HCT116 (cell line): ENCODE measurements around the gene PCNP. TPM values are rescaled to one million over a fixed set of nuclear protein-coding genes. Genes with fewer than 3 reads are reported as not detected.

ENCODE experiments used
- ATAC-seq: fragments of 200-7000 bp; cut with Tn5 transposase; 2 replicates; pipeline ENCODE4 v1.9.1; 2020; ENCODE audit warnings: mild to moderate bottlenecking, moderate library complexity
- BruUV-seq: library from RNA; stranded (reverse); fragments of 400-500 nt; replicated peaks from 2 replicates; lab custom pipeline; 2021; lab: Mats Ljungman, UMichigan
- CTCF ChIA-PET: fragments of 300-600 bp; sonication (Branson Sonifier 250); formaldehyde crosslinking; loops from one replicate; lab custom pipeline; 2021; ENCODE audit warnings: antibody characterized with exemption; lab: Charles Lee
- POLR2A ChIA-PET: fragments of 300-600, 350-600 bp; sonication (Branson Sonifier 250); formaldehyde crosslinking; loops from one replicate; lab custom pipeline; 2021; ENCODE audit warnings: antibody characterized with exemption; lab: Charles Lee
- RAD21 ChIA-PET, 2 experiments: fragments of 300-600 bp; sonication (Branson Sonifier 250); formaldehyde crosslinking; loops; one replicate each; lab custom pipeline; 2023; ENCODE audit warnings: low total read pairs in 2 of 2; ENCODE audit not compliant: uncharacterized antibody in 2 of 2, unreplicated experiment in 2 of 2, low non-redundant PET in 1 of 2; lab: Charles Lee
- DNase-seq: peaks from one replicate; pipeline ENCODE4 v3.0.0-alpha.2; 2010; ENCODE audit warnings: low read depth, low spot score
- H2AFZ ChIP-seq: fragments of 200-600 bp; shearing (Covaris generic), sonication (generic); 2 replicates; pipeline ENCODE4 v1.6.1; 2017; ENCODE audit warnings: low read depth, mixed run types, mixed read lengths, antibody characterized with exemption, low read length; ENCODE audit not compliant: poor library complexity, severe bottlenecking
- H3K27ac ChIP-seq: 2 replicates; pipeline ENCODE4 v1.5.1; 2012; ENCODE audit warnings: low read depth, low read length
- H3K27me3 ChIP-seq: fragments of 200-600 bp; sonication (generic); 2 replicates; pipeline ENCODE4 v1.6.1; 2016; ENCODE audit warnings: mixed run types, low read length, mixed read lengths; ENCODE audit not compliant: insufficient read depth
- H3K36me3 ChIP-seq, 2 experiments: fragments of 200-500 bp in 1 of 2; fragments of 200-600 bp in 1 of 2; sonication (Bioruptor generic) in 1 of 2; sonication (generic) in 1 of 2; 2 replicates each; pipeline versions ENCODE4 v1.5.1 to v1.6.1; 2014 to 2016; ENCODE audit warnings: low read length in 2 of 2, inconsistent platforms in 1 of 2, mixed read lengths in 1 of 2, mixed run types in 1 of 2; ENCODE audit not compliant: insufficient read depth in 2 of 2, control insufficient read depth in 1 of 2
- H3K4me1 ChIP-seq, 2 experiments: fragments of 200-600 bp in 1 of 2; sonication (generic) in 1 of 2; 2 replicates each; pipeline versions ENCODE4 v1.5.1 to v1.6.1; 2012 to 2017; ENCODE audit warnings: low read length in 2 of 2, inconsistent platforms in 1 of 2, mild to moderate bottlenecking in 1 of 2, mixed read lengths in 1 of 2, mixed run types in 1 of 2, moderate library complexity in 1 of 2; ENCODE audit not compliant: insufficient read depth in 2 of 2, control insufficient read depth in 1 of 2
- H3K4me2 ChIP-seq: fragments of 200-600 bp; sonication (generic); 2 replicates; pipeline ENCODE4 v1.6.1; 2017; ENCODE audit warnings: mixed run types, low read length, mixed read lengths
- H3K4me3 ChIP-seq, 2 experiments: fragments of 200-600 bp in 1 of 2; sonication (generic) in 1 of 2; replicated peaks in 1 of 2; 2 replicates each; pipeline ENCODE4 v1.5.1; 2011 to 2016; ENCODE audit warnings: low read length in 2 of 2, control low read depth in 1 of 2, low read depth in 1 of 2, mild to moderate bottlenecking in 1 of 2, mixed read lengths in 1 of 2, mixed run types in 1 of 2
- H3K79me2 ChIP-seq: fragments of 200-600 bp; sonication (generic); 2 replicates; pipeline ENCODE4 v1.6.1; 2017; ENCODE audit warnings: mild to moderate bottlenecking, mixed run types, low read length, moderate library complexity, mixed read lengths; ENCODE audit not compliant: insufficient read depth
- H3K9ac ChIP-seq: fragments of 200-600 bp; sonication (generic); 2 replicates; pipeline ENCODE4 v1.6.1; 2016; ENCODE audit warnings: low read length, mixed read lengths
- H3K9me2 ChIP-seq: fragments of 200-600 bp; sonication (generic), shearing (Covaris generic); 2 replicates; pipeline ENCODE4 v1.6.1; 2017; ENCODE audit warnings: mixed run types, mild to moderate bottlenecking, moderate library complexity; ENCODE audit not compliant: insufficient read depth
- H3K9me3 ChIP-seq, 2 experiments: fragments of 200-500 bp in 1 of 2; fragments of 200-600 bp in 1 of 2; sonication (Bioruptor generic) in 1 of 2; sonication (generic) in 1 of 2; 2 replicates each; pipeline ENCODE4 v1.6.1; 2014 to 2017; ENCODE audit warnings: low read length in 2 of 2, mixed read lengths in 2 of 2, inconsistent platforms in 1 of 2, low read depth in 1 of 2, mild to moderate bottlenecking in 1 of 2, mixed run types in 1 of 2, moderate library complexity in 1 of 2; ENCODE audit not compliant: control insufficient read depth in 1 of 2, insufficient read depth in 1 of 2
- H4K20me1 ChIP-seq: fragments of 200-600 bp; sonication (generic), shearing (Covaris generic); 2 replicates; pipeline ENCODE4 v1.6.1; 2017; ENCODE audit warnings: mixed run types, mild to moderate bottlenecking, moderate library complexity; ENCODE audit not compliant: insufficient read depth
- CEBPB ChIP-seq: IDR thresholded peaks from 2 replicates; pipeline ENCODE4 v1.6.1; 2012; ENCODE audit warnings: low read depth
- EGR1 ChIP-seq: IDR thresholded peaks from 2 replicates; pipeline ENCODE4 v1.6.1; 2012; ENCODE audit warnings: low read depth
- EZH2 ChIP-seq: fragments of 200-600 bp; sonication (generic); IDR thresholded peaks from 2 replicates; pipeline ENCODE4 v1.6.1; 2017; ENCODE audit warnings: antibody characterized with exemption, mixed run types
- FOSL1 ChIP-seq: IDR thresholded peaks from 2 replicates; pipeline ENCODE4 v1.6.1; 2012; ENCODE audit warnings: low read depth
- JUND ChIP-seq: IDR thresholded peaks from 2 replicates; pipeline ENCODE4 v1.6.1; 2012
- POLR2AphosphoS5 ChIP-seq: IDR thresholded peaks from 2 replicates; pipeline ENCODE4 v1.6.1; 2011; ENCODE audit warnings: mild to moderate bottlenecking, low read depth, low read length, moderate library complexity
- SIN3A ChIP-seq: IDR thresholded peaks from 2 replicates; pipeline ENCODE4 v1.6.1; 2012; ENCODE audit warnings: low read depth
- SRF ChIP-seq: IDR thresholded peaks from 2 replicates; pipeline ENCODE4 v1.6.1; 2012; ENCODE audit warnings: low read depth
- TCF7L2 ChIP-seq: IDR thresholded peaks from 2 replicates; pipeline ENCODE4 v1.7.0; 2011; ENCODE audit warnings: borderline replicate concordance, inconsistent platforms; ENCODE audit not compliant: insufficient read depth, insufficient read length; ENCODE audit errors: extremely low read depth
- ZNF274 ChIP-seq: fragments of 200-500 bp; sonication (Bioruptor generic); IDR thresholded peaks from 2 replicates; pipeline ENCODE4 v1.6.1; 2014; ENCODE audit warnings: mild to moderate bottlenecking, low read depth, low read length, inconsistent platforms
- intact Hi-C: fragments of 100-400 bp; cut with micrococcal nuclease; formaldehyde crosslinking; loops from 2 replicates; pipeline ENCODE4 v1.10.0; 2022
- total RNA-seq: library from RNA; stranded (reverse); gene quantifications from one replicate; pipeline ENCODE4 v1.2.1, GENCODE V29; 2021; ENCODE audit not compliant: unreplicated experiment
- TF ChIP-seq, protein P1 (sequence below): IDR thresholded peaks from 2 replicates; pipeline ENCODE4 v1.6.1; 2012; ENCODE audit warnings: low read depth
- TF ChIP-seq, protein P2 (sequence below): IDR thresholded peaks from 2 replicates; pipeline ENCODE4 v1.6.1; 2012

Gene PCNP
- total RNA-seq, 1 experiment from 2014 or later = 177 TPM

DNA sequence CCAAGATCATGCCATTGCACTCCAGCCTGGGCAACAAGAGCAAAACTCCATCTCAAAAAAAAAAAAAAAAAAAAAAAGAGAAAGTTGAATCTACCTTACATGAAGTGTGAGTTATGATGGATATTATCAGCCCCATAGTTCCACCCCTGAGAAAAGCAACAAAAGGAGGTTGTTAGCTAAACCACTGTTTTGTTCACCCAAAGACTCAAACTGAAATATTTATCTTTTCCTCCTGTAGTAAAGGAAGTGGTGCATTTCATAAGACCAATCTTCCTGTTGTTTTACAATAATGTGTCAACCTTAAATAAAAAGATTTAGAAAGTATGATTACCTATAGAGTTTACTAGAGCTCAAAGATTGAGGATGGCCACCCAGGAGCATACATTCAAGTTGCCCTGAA, 31.0 kb upstream of the PCNP start:
- RAD21 ChIA-PET = no interaction called here
- Histone ChIP-seq H3K9me2 (no peaks in the 10 kb centered on the region), H2AFZ (no peak overlapping the region), H3K27me3 (no peaks in the 10 kb centered on the region), H4K20me1 (no peaks in the 10 kb centered on the region), H3K9ac (no peak overlapping the region), H3K27ac (no peak overlapping the region), H3K36me3 (no peaks in the 10 kb centered on the region), H3K9me3 (no peaks in the 10 kb centered on the region), H3K4me3 (no peak overlapping the region), H3K4me1 (no peaks in the 10 kb centered on the region)
- DNase-seq (no peak), ATAC-seq (no peak)
- intact Hi-C loops = loop anchor here (5.0 kb wide), 1 partner anchor 331 kb away; no protein-coding TSS in a partner anchor
- CTCF ChIA-PET = no interaction called here
- no peak for TF ChIP-seq FOSL1
- TF ChIP-seq CEBPB = no peak
- TF ChIP-seq ZNF274 = no peak
- no peak for TF ChIP-seq SIN3A
- TF ChIP-seq EGR1 = no peak
- no peak for TF ChIP-seq EZH2
- TF ChIP-seq JUND = no peak
- TF ChIP-seq SRF = no peak
- TF ChIP-seq TCF7L2 = no peak
- TF ChIP-seq POLR2AphosphoS5 = no peak
- TF ChIP-seq, protein P1, sequence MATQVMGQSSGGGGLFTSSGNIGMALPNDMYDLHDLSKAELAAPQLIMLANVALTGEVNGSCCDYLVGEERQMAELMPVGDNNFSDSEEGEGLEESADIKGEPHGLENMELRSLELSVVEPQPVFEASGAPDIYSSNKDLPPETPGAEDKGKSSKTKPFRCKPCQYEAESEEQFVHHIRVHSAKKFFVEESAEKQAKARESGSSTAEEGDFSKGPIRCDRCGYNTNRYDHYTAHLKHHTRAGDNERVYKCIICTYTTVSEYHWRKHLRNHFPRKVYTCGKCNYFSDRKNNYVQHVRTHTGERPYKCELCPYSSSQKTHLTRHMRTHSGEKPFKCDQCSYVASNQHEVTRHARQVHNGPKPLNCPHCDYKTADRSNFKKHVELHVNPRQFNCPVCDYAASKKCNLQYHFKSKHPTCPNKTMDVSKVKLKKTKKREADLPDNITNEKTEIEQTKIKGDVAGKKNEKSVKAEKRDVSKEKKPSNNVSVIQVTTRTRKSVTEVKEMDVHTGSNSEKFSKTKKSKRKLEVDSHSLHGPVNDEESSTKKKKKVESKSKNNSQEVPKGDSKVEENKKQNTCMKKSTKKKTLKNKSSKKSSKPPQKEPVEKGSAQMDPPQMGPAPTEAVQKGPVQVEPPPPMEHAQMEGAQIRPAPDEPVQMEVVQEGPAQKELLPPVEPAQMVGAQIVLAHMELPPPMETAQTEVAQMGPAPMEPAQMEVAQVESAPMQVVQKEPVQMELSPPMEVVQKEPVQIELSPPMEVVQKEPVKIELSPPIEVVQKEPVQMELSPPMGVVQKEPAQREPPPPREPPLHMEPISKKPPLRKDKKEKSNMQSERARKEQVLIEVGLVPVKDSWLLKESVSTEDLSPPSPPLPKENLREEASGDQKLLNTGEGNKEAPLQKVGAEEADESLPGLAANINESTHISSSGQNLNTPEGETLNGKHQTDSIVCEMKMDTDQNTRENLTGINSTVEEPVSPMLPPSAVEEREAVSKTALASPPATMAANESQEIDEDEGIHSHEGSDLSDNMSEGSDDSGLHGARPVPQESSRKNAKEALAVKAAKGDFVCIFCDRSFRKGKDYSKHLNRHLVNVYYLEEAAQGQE = no peak
- TF ChIP-seq, protein P2, sequence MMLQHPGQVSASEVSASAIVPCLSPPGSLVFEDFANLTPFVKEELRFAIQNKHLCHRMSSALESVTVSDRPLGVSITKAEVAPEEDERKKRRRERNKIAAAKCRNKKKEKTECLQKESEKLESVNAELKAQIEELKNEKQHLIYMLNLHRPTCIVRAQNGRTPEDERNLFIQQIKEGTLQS = no peak
- TF ChIP-seq, all 23 proteins: peak for 0
- no TSS peak for BruUV-seq
- H3K79me2 ChIP-seq = no peaks in the 10 kb centered on the region
- POLR2A ChIA-PET = no interaction called here
- no peak overlapping the region for H3K4me2 ChIP-seq
